HFFc6 (cell line): ENCODE data around the gene GDE1. TPM values are rescaled to one million over a fixed set of nuclear protein-coding genes. Genes with fewer than 3 reads are reported as not detected.

Experiments used
- DNase-seq: peaks from one replicate; pipeline ENCODE4 v3.0.0-alpha.2; 2018
- H3K27ac Mint-ChIP-seq: 2 replicates; pipeline ENCODE4 v1.8.0; 2020; ENCODE audit warnings: mild to moderate bottlenecking, mixed read lengths
- H3K27me3 Mint-ChIP-seq: 2 replicates; pipeline ENCODE4 v1.8.0; 2021; ENCODE audit warnings: mild to moderate bottlenecking, moderate library complexity, mixed read lengths; ENCODE audit not compliant: insufficient read depth
- H3K36me3 Mint-ChIP-seq: 2 replicates; pipeline ENCODE4 v1.8.0; 2021; ENCODE audit warnings: low read depth, mixed read lengths
- H3K4me1 Mint-ChIP-seq: 2 replicates; pipeline ENCODE4 v1.8.0; 2020; ENCODE audit warnings: low read depth, mixed read lengths
- H3K4me3 Mint-ChIP-seq: 2 replicates; pipeline ENCODE4 v1.8.0; 2020; ENCODE audit warnings: mild to moderate bottlenecking, moderate library complexity, mixed read lengths
- H3K9me3 Mint-ChIP-seq: 2 replicates; pipeline ENCODE4 v1.8.0; 2020; ENCODE audit warnings: mild to moderate bottlenecking, mixed read lengths
- CTCF ChIP-seq: fragments of 200-600 bp; sonication (generic); IDR thresholded peaks from 2 replicates; pipeline ENCODE4 v1.5.0; 2021; ENCODE audit warnings: antibody characterized with exemption, mild to moderate bottlenecking
- total RNA-seq, 6 experiments: library from RNA; stranded (reverse); fragmentation: NEBNext Ultra II Directional; extraction: Animal tissue kit (Norgen Biotek cat#: 25700); gene quantifications; 2 replicates in 1 of 6; 3 replicates in 5 of 6; pipeline ENCODE4 v1.2.3, GENCODE V29; 2021

GDE1 gene
- total RNA-seq, 6 experiments from 2014 or later: 61.4 to 91.1 (median 77.1) TPM

- no peak overlapping the region for H3K27ac Mint-ChIP-seq
- DNase-seq: peak; percentile 67
- peaks cover 13% of the 10 kb centered on the region for H3K4me1 Mint-ChIP-seq
- TF ChIP-seq CTCF: peak; percentile 91
- H3K27me3 Mint-ChIP-seq: peaks cover 2% of the 10 kb centered on the region; the same call in 1 of the 2 replicates
- peaks cover 12% of the 10 kb centered on the region for H3K36me3 Mint-ChIP-seq
- H3K4me3 Mint-ChIP-seq: no peak overlapping the region
- no peaks in the 10 kb centered on the region; the same call in 1 of the 2 replicates for H3K9me3 Mint-ChIP-seq
Measured at GRCh38 chr16:19559242-19559910, 37.5 kb upstream of the GDE1 start.

- Mint-ChIP-seq H3K4me3 (peak overlapping the region; percentile 93), H3K27ac (peak overlapping the region; percentile 95), H3K27me3 (peaks cover 2% of the 10 kb centered on the region; the same call in 1 of the 2 replicates), H3K4me1 (peaks cover 13% of the 10 kb centered on the region), H3K36me3 (peaks cover 6% of the 10 kb centered on the region), H3K9me3 (no peaks in the 10 kb centered on the region)
- peak; percentile 35 for DNase-seq
- peak; percentile 65 for TF ChIP-seq CTCF
Measured at GRCh38 chr16:19555938-19556771, 34.3 kb upstream of the GDE1 start.

- Mint-ChIP-seq H3K36me3 (peaks cover 6% of the 10 kb centered on the region), H3K27me3 (peaks cover 2% of the 10 kb centered on the region; the same call in 1 of the 2 replicates), H3K4me1 (peaks cover 13% of the 10 kb centered on the region), H3K4me3 (peak within 1 kb of the TSS; percentile 93), H3K27ac (peak within 1 kb of the TSS; percentile 95), H3K9me3 (no peaks in the 10 kb centered on the region)
- DNase-seq: peak; percentile 98
- TF ChIP-seq CTCF: peak; percentile 81
Measured at GRCh38 chr16:19555186-19555937, 33.5 kb upstream of the GDE1 start, which contains the start of gene VPS35L. TSS of gene VPS35L (plus strand) at chr16:19555703. CDS start at chr16:19555730, 27 bp downstream.

GRCh38 chr16:19549673-19550072, 27.8 kb upstream of the GDE1 start:
- Mint-ChIP-seq H3K4me3 (no peak overlapping the region), H3K27ac (no peak overlapping the region), H3K27me3 (no peaks in the 10 kb centered on the region)

More at GRCh38 chr16:19549673-19550072, 27.8 kb upstream of the GDE1 start:
- no peak for DNase-seq
- no peak for TF ChIP-seq CTCF
- Mint-ChIP-seq H3K36me3 (no peaks in the 10 kb centered on the region; the same call in 1 of the 2 replicates), H3K9me3 (no peaks in the 10 kb centered on the region), H3K4me1 (no peaks in the 10 kb centered on the region; the same call in 1 of the 2 replicates)
